Gastroesophageal sphincter (tissue), 3 donors: ENCODE data around the gene RPTOR.

Source experiments
- EP300 ChIP-seq: sonication (generic); formaldehyde crosslinking; IDR thresholded peaks from one replicate; pipeline ENCODE4 v1.6.1; 2017; ENCODE audit warnings: antibody characterized with exemption, mild to moderate bottlenecking
- TF ChIP-seq, protein P1 (sequence below), 4 experiments: fragments of 200-600 bp in 2 of 4; fragments of 450-650 bp in 2 of 4; sonication (generic) in 1 of 4; IDR thresholded peaks; one replicate each; pipeline ENCODE4 v1.5.1; 2017 to 2019; ENCODE audit warnings: antibody characterized with exemption in 4 of 4, mild to moderate bottlenecking in 2 of 4, moderate library complexity in 2 of 4

DNA sequence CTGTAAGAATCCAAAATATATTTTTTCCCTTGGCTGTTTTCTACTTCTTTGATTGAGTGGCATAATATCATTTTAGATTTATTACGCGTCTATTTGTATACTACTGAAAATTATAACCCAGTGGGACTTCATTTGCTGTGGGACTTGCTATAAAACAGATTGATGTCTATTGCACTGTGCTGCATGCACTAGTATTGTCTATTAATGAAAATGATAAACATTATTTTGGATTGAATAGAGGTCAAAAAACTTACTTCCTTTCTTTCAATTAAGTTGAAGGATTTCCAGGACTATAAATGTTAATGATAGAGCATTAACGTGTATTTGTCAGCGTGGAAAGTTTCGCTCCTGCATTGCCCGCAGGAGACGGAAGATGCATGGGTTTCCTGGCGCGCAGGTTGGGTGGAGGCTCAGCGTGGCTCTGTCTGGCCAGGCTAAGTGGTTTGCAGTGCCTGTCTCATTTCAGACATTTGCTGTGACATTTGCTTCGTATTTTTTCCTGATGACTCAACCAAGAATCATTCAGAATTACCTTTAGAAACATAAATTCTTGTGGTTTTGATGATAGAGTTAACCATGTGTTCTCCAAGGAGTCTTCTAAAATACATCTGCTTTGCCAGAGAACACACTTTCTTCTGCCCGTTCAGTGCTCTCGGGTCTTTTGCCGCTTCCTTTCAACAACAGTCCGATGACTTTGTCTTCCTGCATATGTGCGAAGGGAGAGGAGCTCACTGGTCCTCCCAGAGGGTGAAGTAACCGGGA, 216.7 kb downstream of the RPTOR start:
- TF ChIP-seq, protein P1, sequence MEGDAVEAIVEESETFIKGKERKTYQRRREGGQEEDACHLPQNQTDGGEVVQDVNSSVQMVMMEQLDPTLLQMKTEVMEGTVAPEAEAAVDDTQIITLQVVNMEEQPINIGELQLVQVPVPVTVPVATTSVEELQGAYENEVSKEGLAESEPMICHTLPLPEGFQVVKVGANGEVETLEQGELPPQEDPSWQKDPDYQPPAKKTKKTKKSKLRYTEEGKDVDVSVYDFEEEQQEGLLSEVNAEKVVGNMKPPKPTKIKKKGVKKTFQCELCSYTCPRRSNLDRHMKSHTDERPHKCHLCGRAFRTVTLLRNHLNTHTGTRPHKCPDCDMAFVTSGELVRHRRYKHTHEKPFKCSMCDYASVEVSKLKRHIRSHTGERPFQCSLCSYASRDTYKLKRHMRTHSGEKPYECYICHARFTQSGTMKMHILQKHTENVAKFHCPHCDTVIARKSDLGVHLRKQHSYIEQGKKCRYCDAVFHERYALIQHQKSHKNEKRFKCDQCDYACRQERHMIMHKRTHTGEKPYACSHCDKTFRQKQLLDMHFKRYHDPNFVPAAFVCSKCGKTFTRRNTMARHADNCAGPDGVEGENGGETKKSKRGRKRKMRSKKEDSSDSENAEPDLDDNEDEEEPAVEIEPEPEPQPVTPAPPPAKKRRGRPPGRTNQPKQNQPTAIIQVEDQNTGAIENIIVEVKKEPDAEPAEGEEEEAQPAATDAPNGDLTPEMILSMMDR (IDR thresholded peaks at IDR 0.05) = no peak
- TF ChIP-seq EP300 = no peak
